ENCODE data around the gene WNT3.
A peak's percentile ranks its signal among the peaks of the same experiment; 100 is the strongest.

WNT3 gene, protein sequence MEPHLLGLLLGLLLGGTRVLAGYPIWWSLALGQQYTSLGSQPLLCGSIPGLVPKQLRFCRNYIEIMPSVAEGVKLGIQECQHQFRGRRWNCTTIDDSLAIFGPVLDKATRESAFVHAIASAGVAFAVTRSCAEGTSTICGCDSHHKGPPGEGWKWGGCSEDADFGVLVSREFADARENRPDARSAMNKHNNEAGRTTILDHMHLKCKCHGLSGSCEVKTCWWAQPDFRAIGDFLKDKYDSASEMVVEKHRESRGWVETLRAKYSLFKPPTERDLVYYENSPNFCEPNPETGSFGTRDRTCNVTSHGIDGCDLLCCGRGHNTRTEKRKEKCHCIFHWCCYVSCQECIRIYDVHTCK

DNA sequence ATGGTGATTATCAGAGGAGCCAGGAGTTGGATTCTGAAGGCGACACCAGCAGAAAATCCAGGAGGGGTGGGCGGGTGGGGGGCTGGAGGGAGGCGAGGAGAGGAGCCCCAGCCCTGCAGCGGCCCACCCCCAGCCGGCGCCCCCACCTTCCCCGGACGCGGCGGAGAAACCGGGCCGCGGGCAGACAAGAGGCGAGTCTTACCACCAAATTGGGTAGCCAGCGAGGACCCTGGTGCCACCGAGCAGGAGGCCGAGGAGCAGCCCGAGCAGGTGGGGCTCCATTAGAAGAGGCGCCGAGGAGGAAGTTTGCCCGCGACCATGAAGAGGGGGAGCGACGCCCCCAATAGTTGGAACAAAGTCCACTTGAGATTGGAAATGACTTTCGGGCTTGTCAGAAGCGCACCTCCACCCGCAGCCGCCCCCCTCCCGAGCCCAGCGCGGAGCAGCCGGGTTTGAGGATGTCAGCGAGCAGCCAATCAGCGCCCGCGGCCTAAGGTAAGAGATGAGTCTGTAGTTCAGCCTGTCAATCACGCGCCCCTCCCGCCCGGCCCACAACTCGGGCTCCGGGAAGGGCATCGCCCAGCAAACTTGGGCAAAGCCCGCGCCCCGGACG lies at the start of gene WNT3:
Gene WNT3, minus strand, starts transcription at position 377 of the 613 bp plus-strand sequence. Its CDS starts 95 bp downstream, at position 282.
- no peak for TF ChIP-seq YY1 (IDR thresholded peaks at IDR 0.05; ENCODE audit: insufficient read depth, insufficient read length)
- no peak for TF ChIP-seq ZNF274 (IDR thresholded peaks at IDR 0.05; ENCODE audit: low read depth, low read length)
- TF ChIP-seq SUZ12 (IDR thresholded peaks at IDR 0.05; ENCODE audit: extremely low read depth, insufficient read depth, insufficient read length) = no peak
- Histone ChIP-seq H3K4me3 (ENCODE audit: insufficient read length, low read depth) (peak within 1 kb of the TSS; percentile 51), H3K9ac (ENCODE audit: insufficient read length, low read depth) (peak within 1 kb of the TSS; percentile 57), H3K27me3 (ENCODE audit: insufficient read depth, insufficient read length) (peaks cover 89% of the 10 kb centered on the region), H3K4me1 (ENCODE audit: insufficient read depth, insufficient read length) (peaks cover 32% of the 10 kb centered on the region), H3K9me3 (ENCODE audit: insufficient read depth, low read length) (no peaks in the 10 kb centered on the region), H3K36me3 (ENCODE audit: insufficient read depth, insufficient read length, low read length) (no peaks in the 10 kb centered on the region)
- no peak for DNase-seq (ENCODE audit: low read depth, low spot score)

DNA sequence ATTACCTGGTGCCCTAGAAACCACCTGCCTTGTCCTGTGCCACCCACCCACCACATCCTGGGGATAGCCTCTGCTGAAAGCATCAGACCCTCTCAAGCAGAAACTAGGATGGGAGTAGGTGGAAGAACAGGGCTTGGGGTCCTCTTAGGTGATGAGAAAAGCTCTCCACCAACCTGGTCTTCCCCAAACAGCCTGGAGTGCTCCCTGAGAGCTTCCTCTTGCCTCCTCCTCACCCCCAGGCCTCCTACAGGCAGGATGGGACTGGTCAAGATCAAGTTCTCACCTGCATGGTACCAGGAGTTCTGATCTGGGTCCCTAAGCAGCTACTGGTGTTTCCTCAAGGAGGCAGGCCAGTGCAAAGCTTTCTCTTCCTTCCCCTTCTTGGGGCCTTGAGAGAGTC lies 48.3 kb upstream of the WNT3 start:
- no peak for DNase-seq (ENCODE audit: low read depth, low spot score)
- Histone ChIP-seq H3K4me3 (ENCODE audit: insufficient read length, low read depth) (no peak overlapping the region), H3K27me3 (ENCODE audit: insufficient read depth, insufficient read length) (no peaks in the 10 kb centered on the region), H3K9ac (ENCODE audit: insufficient read length, low read depth) (no peak overlapping the region), H3K36me3 (ENCODE audit: insufficient read depth, insufficient read length, low read length) (no peaks in the 10 kb centered on the region), H3K4me1 (ENCODE audit: insufficient read depth, insufficient read length) (peaks cover 15% of the 10 kb centered on the region), H3K9me3 (ENCODE audit: insufficient read depth, low read length) (no peaks in the 10 kb centered on the region)
- TF ChIP-seq ZNF274 (IDR thresholded peaks at IDR 0.05; ENCODE audit: low read depth, low read length) (no peak), YY1 (IDR thresholded peaks at IDR 0.05; ENCODE audit: insufficient read depth, insufficient read length) (no peak), SUZ12 (IDR thresholded peaks at IDR 0.05; ENCODE audit: extremely low read depth, insufficient read depth, insufficient read length) (no peak)

DNA sequence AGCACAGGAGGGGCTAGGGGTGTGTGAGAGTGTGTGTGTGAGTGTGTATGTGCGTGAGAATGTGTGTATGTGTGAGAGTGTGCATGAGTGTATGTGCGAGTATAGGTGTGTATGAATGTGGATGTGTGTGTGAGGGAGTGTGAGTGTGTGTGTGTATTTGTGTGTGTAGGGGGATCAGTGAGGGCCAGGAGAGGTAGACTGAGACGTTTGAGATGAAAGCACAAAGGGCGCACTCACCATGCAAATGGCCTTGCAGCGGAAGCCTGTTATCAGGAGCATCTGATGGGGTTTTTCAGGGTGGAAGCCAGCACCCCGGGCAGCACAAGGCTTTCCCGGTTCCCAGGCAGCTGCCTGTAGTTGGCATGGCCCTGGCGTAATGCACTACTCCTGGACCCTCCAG lies 47.8 kb upstream of the WNT3 start:
- H3K4me3 ChIP-seq (ENCODE audit: insufficient read length, low read depth) = no peak overlapping the region
- H3K27me3 ChIP-seq (ENCODE audit: insufficient read depth, insufficient read length) = no peaks in the 10 kb centered on the region
- TF ChIP-seq YY1 (IDR thresholded peaks at IDR 0.05; ENCODE audit: insufficient read depth, insufficient read length) (no peak), SUZ12 (IDR thresholded peaks at IDR 0.05; ENCODE audit: extremely low read depth, insufficient read depth, insufficient read length) (no peak), ZNF274 (IDR thresholded peaks at IDR 0.05; ENCODE audit: low read depth, low read length) (no peak)
- DNase-seq (ENCODE audit: low read depth, low spot score) = no peak
- no peaks in the 10 kb centered on the region for H3K9me3 ChIP-seq (ENCODE audit: insufficient read depth, low read length)
- H3K36me3 ChIP-seq (ENCODE audit: insufficient read depth, insufficient read length, low read length) = no peaks in the 10 kb centered on the region
- H3K9ac ChIP-seq (ENCODE audit: insufficient read length, low read depth) = no peak overlapping the region
- H3K4me1 ChIP-seq (ENCODE audit: insufficient read depth, insufficient read length) = peaks cover 15% of the 10 kb centered on the region

DNA sequence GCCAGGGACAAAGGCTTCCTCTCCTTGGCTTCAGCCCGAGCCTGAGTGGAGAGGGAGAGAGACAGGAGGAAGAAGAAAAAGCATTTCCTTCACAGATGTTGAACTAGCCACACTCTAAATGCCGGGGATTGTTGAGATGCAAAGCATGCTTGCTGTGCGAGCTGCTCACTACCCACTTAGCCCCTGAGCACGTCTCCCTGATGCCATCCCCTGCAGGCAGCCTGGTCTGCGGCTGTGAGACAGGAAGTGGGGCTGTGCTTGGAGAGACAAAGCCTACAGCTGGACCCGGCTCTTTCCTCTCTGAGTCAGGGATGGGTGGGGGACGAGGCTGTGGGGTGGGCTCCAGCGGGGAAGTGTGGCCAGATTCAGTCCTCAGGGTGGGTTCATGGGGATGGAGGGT lies 46.6 kb upstream of the WNT3 start:
- TF ChIP-seq ZNF274 (IDR thresholded peaks at IDR 0.05; ENCODE audit: low read depth, low read length) (no peak), YY1 (IDR thresholded peaks at IDR 0.05; ENCODE audit: insufficient read depth, insufficient read length) (no peak), SUZ12 (IDR thresholded peaks at IDR 0.05; ENCODE audit: extremely low read depth, insufficient read depth, insufficient read length) (no peak)
- peaks cover 15% of the 10 kb centered on the region for H3K4me1 ChIP-seq (ENCODE audit: insufficient read depth, insufficient read length)
- H3K36me3 ChIP-seq (ENCODE audit: insufficient read depth, insufficient read length, low read length) = no peaks in the 10 kb centered on the region

DNA sequence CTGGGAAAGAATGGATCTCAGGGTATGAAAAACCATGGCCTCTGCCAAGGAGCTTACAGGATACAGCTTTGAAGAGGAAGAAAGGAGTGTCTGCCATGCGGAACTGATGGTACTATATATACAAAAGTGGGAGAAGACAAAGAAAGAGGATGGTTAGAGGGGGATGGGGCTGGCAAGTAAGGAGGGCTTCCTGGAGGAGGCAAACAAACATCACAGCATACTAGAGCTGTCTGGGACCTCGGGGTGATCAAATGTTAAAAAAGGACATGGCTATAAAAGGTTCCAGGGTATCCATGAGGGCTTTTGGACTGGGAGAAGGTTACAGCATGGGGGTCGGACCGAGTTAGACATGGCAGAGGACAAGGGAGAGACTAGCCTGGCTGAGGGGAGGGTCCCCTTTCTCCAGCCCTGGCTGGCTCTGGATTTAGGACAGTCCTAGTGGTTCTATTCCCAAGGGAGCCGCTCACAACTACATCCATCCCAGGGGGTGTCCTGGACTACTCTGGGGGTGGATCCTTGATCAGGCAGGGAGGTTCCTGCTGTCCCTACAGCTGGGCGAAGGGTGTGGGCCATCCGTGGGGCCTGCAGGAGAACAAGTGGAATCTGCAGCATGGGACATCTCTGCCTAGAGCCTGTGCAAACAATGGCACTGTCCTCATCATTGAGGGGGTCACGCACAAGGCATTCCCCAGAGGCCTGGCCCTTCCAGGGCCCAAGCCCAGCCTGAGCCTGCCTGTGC lies 45.1 kb upstream of the WNT3 start:
- Histone ChIP-seq H3K9ac (ENCODE audit: insufficient read length, low read depth) (no peak overlapping the region), H3K9me3 (ENCODE audit: insufficient read depth, low read length) (no peaks in the 10 kb centered on the region), H3K4me1 (ENCODE audit: insufficient read depth, insufficient read length) (peaks cover 15% of the 10 kb centered on the region), H3K36me3 (ENCODE audit: insufficient read depth, insufficient read length, low read length) (no peaks in the 10 kb centered on the region), H3K4me3 (ENCODE audit: insufficient read length, low read depth) (no peak overlapping the region), H3K27me3 (ENCODE audit: insufficient read depth, insufficient read length) (no peaks in the 10 kb centered on the region)
- no peak for DNase-seq (ENCODE audit: low read depth, low spot score)
- TF ChIP-seq ZNF274 (IDR thresholded peaks at IDR 0.05; ENCODE audit: low read depth, low read length) = no peak
- TF ChIP-seq SUZ12 (IDR thresholded peaks at IDR 0.05; ENCODE audit: extremely low read depth, insufficient read depth, insufficient read length) = no peak
- no peak for TF ChIP-seq YY1 (IDR thresholded peaks at IDR 0.05; ENCODE audit: insufficient read depth, insufficient read length)

More for the DNA sequence above, 46.6 kb upstream of the WNT3 start:
- Histone ChIP-seq H3K27me3 (ENCODE audit: insufficient read depth, insufficient read length) (no peaks in the 10 kb centered on the region), H3K9me3 (ENCODE audit: insufficient read depth, low read length) (no peaks in the 10 kb centered on the region), H3K9ac (ENCODE audit: insufficient read length, low read depth) (no peak overlapping the region), H3K4me3 (ENCODE audit: insufficient read length, low read depth) (no peak overlapping the region)
- no peak for DNase-seq (ENCODE audit: low read depth, low spot score)

DNA sequence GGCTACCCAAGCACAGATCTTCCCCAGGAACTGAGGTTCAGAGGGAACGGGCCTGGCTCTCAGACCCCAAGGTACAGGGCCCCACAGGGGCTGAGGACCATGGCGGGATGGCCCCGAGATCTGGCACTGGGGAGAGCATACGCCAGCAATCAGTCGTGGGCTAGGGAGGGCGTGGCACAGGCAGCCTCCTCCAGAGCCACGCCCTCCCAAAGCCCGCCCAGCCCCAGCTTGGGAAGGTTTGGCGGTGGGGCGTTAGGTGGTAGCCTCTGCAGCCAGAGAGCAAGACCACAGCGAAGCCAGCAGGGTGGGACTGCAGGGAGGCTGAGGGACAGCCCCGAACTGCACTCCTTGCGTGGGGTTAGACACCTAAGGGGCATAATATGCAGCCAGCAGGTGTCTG lies 44.5 kb upstream of the WNT3 start:
- no peak for DNase-seq (ENCODE audit: low read depth, low spot score)
- Histone ChIP-seq H3K9me3 (ENCODE audit: insufficient read depth, low read length) (no peaks in the 10 kb centered on the region), H3K9ac (ENCODE audit: insufficient read length, low read depth) (peak overlapping the region; percentile 50), H3K4me3 (ENCODE audit: insufficient read length, low read depth) (no peak overlapping the region), H3K36me3 (ENCODE audit: insufficient read depth, insufficient read length, low read length) (no peaks in the 10 kb centered on the region), H3K27me3 (ENCODE audit: insufficient read depth, insufficient read length) (no peaks in the 10 kb centered on the region), H3K4me1 (ENCODE audit: insufficient read depth, insufficient read length) (peaks cover 15% of the 10 kb centered on the region)
- TF ChIP-seq ZNF274 (IDR thresholded peaks at IDR 0.05; ENCODE audit: low read depth, low read length) (no peak), YY1 (IDR thresholded peaks at IDR 0.05; ENCODE audit: insufficient read depth, insufficient read length) (no peak), SUZ12 (IDR thresholded peaks at IDR 0.05; ENCODE audit: extremely low read depth, insufficient read depth, insufficient read length) (no peak)

DNA sequence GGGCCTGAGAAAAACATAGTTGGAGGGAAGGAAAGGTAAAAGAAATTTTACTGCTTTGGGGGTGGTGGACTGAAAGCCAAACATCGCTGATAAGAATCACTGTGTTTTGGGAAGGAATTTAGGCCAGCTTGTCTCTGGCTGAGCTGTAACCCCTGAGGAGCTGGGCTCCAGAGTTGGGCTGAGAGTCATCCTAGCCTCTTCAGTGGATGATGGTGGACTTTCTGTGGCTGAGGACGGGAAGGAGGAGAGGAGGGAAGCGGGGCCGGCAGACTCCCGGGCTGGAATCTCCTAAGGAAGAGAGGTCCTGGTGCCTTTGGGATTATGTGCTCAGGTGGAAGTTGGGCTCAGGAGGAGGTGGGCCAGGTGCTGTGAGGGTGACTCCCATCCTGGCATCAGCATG lies 41.5 kb upstream of the WNT3 start:
- H3K9ac ChIP-seq (ENCODE audit: insufficient read length, low read depth) = no peak overlapping the region
- TF ChIP-seq ZNF274 (IDR thresholded peaks at IDR 0.05; ENCODE audit: low read depth, low read length) = no peak
- no peak for TF ChIP-seq SUZ12 (IDR thresholded peaks at IDR 0.05; ENCODE audit: extremely low read depth, insufficient read depth, insufficient read length)
- no peak for TF ChIP-seq YY1 (IDR thresholded peaks at IDR 0.05; ENCODE audit: insufficient read depth, insufficient read length)

More for the DNA sequence above, 41.5 kb upstream of the WNT3 start:
- Histone ChIP-seq H3K4me1 (ENCODE audit: insufficient read depth, insufficient read length) (peaks cover 11% of the 10 kb centered on the region), H3K36me3 (ENCODE audit: insufficient read depth, insufficient read length, low read length) (no peaks in the 10 kb centered on the region), H3K9me3 (ENCODE audit: insufficient read depth, low read length) (no peaks in the 10 kb centered on the region), H3K27me3 (ENCODE audit: insufficient read depth, insufficient read length) (no peaks in the 10 kb centered on the region), H3K4me3 (ENCODE audit: insufficient read length, low read depth) (no peak overlapping the region)
- no peak for DNase-seq (ENCODE audit: low read depth, low spot score)
